Measurements from ENCODE around the gene RAMP3.

DNA sequence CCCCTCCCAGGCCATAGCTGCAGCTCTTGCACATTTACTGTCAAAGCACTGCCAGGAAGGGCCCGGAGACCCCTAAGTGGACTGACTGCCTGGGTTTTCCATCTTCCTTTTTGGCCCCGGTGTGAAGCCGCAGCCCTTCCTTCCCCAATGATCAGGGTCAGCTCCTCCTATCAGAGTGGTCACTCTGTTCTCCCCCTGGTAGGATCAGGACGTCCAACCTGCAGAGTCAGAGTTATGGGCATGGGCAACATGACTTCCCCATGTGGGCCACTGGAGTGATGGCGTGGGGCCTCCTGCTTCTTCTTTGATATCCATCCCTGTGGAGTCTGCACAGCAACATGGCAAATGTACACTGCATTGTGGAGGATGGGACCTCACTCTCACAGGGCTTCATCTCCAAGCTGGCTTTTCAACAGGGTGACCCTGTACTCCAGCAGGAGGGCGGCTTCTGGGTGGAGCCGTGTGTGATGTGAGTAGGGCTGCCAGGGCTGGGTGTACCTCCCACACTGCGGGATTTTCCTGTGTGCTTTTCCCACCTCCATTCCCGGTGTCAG, 6.4 kb upstream of the RAMP3 start:
- TF ChIP-seq POLR2A (IDR thresholded peaks at IDR 0.05) = no peak
- TF ChIP-seq, protein P1, sequence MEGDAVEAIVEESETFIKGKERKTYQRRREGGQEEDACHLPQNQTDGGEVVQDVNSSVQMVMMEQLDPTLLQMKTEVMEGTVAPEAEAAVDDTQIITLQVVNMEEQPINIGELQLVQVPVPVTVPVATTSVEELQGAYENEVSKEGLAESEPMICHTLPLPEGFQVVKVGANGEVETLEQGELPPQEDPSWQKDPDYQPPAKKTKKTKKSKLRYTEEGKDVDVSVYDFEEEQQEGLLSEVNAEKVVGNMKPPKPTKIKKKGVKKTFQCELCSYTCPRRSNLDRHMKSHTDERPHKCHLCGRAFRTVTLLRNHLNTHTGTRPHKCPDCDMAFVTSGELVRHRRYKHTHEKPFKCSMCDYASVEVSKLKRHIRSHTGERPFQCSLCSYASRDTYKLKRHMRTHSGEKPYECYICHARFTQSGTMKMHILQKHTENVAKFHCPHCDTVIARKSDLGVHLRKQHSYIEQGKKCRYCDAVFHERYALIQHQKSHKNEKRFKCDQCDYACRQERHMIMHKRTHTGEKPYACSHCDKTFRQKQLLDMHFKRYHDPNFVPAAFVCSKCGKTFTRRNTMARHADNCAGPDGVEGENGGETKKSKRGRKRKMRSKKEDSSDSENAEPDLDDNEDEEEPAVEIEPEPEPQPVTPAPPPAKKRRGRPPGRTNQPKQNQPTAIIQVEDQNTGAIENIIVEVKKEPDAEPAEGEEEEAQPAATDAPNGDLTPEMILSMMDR (IDR thresholded peaks at IDR 0.05) = no peak

Data from uterus (tissue), 2 donors.